AG20443 (cell line): ENCODE results near the gene RSPO1.
A peak's percentile ranks its signal among the peaks of the same experiment; 100 is the strongest.

Experiments
- DNase-seq: peaks from one replicate; pipeline ENCODE4 v3.0.0; 2012; ENCODE audit warnings: low spot score, mixed read lengths

Gene RSPO1

GRCh38 chr1:37656881-37657280 is 22.2 kb upstream of the RSPO1 start:
- DNase-seq: no peak

- DNase-seq: no peak
These were observed 21.3 kb upstream of the RSPO1 start for GRCh38 chr1:37656026-37656425.

- DNase-seq: no peak
These were observed 20.6 kb upstream of the RSPO1 start for GRCh38 chr1:37655274-37655673.

DNA sequence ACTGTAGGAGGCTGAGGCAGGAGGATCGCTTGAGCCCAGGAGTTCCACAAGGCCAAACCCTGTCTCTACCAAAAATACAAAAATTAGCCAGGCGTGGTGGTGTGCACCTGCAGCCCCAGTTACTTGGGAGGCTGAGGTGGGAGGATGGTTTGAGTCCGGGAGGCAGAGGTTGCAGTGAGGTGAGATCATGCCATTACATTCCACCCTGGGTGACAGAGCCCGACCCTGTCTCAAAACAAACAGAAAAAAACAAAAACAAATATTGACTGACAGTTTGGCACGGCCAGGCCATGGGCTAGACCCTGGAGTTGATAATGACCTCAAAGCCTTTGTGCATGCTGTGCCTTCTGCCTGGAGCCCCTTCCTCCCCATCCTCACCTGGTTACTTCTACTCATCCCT is 19.2 kb upstream of the RSPO1 start:
- no peak for DNase-seq

GRCh38 chr1:37652976-37653375 is 18.3 kb upstream of the RSPO1 start:
- DNase-seq: no peak

DNA sequence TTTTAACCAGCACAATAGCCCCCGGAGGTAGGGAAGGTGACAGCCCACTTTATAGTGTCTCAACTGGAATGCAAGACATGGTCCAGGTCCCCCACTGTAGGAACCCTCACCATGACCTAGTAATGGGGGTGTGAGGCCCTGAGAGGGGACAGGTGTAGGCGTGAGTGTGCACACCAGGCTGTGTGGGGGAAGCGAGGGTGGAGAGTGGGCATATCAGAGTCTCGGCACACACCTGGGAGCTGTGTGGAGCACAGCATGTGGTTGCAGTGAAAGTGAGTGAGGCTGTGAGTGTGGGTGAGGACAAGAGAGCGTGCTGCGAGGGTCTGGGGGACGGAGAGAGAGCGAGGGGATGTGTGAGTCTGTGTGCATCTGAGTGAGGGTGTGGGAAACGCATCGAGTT is 17.1 kb upstream of the RSPO1 start:
- DNase-seq: no peak

- DNase-seq: no peak
These were observed 16.0 kb upstream of the RSPO1 start for GRCh38 chr1:37650721-37651120.

GRCh38 chr1:37650173-37650572 is 15.5 kb upstream of the RSPO1 start:
- no peak for DNase-seq

DNA sequence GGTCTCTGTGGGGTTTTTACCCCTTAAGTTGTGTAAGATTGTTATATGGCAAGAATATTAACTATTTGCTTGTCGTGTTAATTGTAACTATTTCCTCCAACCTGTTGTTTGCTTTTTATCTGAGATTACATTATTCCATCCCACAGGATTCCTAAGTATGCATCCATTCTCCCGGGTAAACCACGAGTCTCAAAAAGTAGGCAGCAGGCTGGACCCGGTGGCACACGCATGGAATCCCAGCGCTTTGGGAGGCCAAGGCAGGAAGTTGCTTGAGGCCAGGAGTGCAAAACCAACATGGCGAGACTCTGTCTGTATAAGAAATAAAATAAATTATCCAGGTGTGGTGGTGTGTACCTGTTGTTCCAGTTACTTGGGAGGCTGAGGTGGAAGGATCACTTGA is 12.6 kb upstream of the RSPO1 start:
- DNase-seq: no peak

DNA sequence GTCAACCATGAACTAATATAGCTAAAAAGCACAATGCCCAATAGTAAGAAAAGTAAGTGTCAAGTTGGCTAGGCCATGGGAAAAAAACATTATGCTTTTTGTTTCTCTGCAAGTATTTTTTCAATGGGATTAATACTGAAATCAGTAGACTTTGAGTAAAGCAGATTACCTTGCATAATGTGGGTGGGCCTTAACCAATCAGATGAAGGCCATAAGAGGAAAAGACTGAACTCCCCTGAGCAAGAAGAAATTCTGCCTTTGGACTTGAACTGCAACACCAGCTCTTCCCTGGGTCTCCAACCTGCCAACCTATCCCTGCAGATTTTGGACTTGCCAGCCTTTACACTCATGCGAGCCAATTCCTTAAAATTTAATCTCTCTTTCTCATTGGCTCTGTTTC is 6.4 kb upstream of the RSPO1 start:
- DNase-seq: no peak

GRCh38 chr1:37636435-37636834 is 1.7 kb upstream of the RSPO1 start:
- DNase-seq: no peak

- no peak for DNase-seq
These were observed 555 bp upstream of the RSPO1 start for GRCh38 chr1:37634992-37635902.

- DNase-seq: no peak
These were observed 801 bp downstream of the RSPO1 start for GRCh38 chr1:37633938-37634243.

GRCh38 chr1:37633040-37633937 is 1.4 kb downstream of the RSPO1 start:
- no peak for DNase-seq

DNA sequence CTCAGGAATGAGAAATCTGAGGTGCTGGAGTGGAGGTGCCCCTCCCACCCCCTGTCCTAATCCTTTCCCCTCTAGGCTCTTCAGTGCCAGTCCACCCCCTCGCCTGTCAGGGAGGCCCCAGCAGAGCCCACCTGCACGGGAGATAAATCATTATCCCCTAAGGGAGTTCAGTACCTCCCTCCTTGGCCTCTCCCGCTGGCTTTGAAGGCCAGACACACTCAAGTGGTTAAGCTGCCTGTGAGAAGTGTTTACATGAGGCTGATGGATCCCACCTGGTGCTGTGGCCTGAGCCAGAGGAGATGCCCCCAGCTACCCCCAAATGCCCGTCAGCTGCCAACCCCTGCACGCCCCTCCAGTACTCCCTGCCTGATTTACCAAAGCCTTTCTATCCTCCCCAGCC is 3.7 kb downstream of the RSPO1 start:
- DNase-seq: no peak

- no peak for DNase-seq
These were observed 4.2 kb downstream of the RSPO1 start for GRCh38 chr1:37630426-37631028.

DNA sequence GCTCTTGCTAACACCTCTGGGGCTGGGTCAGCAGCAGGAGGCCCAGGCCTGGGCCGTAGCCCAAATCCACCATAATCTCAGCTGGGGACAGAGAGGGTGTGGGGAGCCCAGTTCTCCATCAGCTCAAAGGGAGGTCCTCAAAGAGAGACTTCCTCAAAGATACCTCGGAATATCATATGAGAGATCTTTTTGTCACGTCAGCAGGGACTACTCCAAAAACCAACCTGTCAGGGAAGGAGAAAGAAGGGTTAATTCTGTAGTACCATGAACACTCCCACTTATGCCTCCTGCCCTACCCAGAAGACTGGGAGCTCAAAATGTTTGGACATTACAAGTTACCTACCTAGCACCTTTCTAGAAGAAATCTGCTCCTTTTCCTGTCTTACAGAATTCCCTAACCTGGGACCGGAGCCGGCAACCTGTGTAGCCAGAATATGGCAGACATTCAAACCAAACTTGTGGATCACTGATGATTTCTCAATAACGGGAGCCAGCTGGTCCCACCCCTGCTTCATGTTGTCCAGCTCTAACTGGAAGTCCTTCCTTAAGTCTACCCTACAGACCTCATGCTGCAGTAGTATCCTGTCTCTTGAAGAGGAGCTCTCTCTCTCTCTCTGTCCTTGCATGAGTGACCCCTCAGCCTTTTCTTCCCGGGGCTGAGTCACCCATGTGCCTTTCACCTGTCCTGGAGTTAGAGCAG is 4.8 kb downstream of the RSPO1 start:
- no peak for DNase-seq

DNA sequence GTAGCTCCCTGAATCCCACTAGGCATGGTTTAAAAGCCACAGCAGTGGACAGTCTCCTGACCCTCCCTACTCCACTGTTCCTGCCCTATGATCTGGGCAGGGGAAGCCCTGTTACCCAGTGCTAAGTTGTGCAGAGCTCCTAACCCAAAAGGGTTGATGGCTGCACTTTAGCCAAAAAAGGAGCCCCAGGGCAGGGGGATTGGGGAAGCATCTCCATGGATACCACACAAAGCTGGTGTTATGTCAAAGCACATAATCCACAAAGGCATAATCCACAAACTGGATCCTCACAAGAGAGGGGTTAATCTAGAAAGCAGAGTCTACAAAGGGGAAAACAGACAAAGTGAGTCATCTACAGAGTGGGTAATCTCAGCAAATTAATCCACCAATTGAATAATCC is 5.7 kb downstream of the RSPO1 start:
- DNase-seq: no peak

GRCh38 chr1:37628026-37628556 is 6.6 kb downstream of the RSPO1 start:
- DNase-seq: no peak

GRCh38 chr1:37622131-37622530 is 12.6 kb downstream of the RSPO1 start:
- DNase-seq: no peak

- peak; percentile 72 for DNase-seq
These were observed 13.3 kb downstream of the RSPO1 start for GRCh38 chr1:37621326-37621870.

- no peak for DNase-seq
These were observed 14.0 kb downstream of the RSPO1 start for GRCh38 chr1:37620707-37621106.
